ENCODE data around the gene GSK3B.
"Not testable (repeated sequence)": the region's sequence is repeated elsewhere in the genome, so short reads cannot be mapped to it uniquely, and the experiment has no call there.

Gene GSK3B

GRCh38 chr3:119891944-119892721 is 202.1 kb downstream of the GSK3B start:
- no peaks in the 10 kb centered on the region for H3K27me3 Mint-ChIP-seq
- H3K9me3 Mint-ChIP-seq: peaks cover 11% of the 10 kb centered on the region
- no peak overlapping the region for H3K27ac Mint-ChIP-seq
- peaks cover 40% of the 10 kb centered on the region for H3K36me3 Mint-ChIP-seq (ENCODE audit: low read depth)
- H3K4me1 Mint-ChIP-seq (ENCODE audit: low read depth): peaks cover 25% of the 10 kb centered on the region
- H3K4me3 Mint-ChIP-seq: no peak overlapping the region

GRCh38 chr3:119888681-119889080 is 205.6 kb downstream of the GSK3B start:
- Mint-ChIP-seq H3K9me3 (peaks cover 11% of the 10 kb centered on the region), H3K4me1 (ENCODE audit: low read depth) (peaks cover 23% of the 10 kb centered on the region), H3K36me3 (ENCODE audit: low read depth) (peaks cover 48% of the 10 kb centered on the region)
- not testable (repeated sequence) for H3K4me3 Mint-ChIP-seq, H3K27me3 Mint-ChIP-seq, H3K27ac Mint-ChIP-seq

- Mint-ChIP-seq H3K4me1 (ENCODE audit: low read depth) (peaks cover 13% of the 10 kb centered on the region), H3K4me3 (no peak overlapping the region)
These were observed 208.3 kb downstream of the GSK3B start for GRCh38 chr3:119885746-119886530.

GRCh38 chr3:119884161-119884557 is 210.1 kb downstream of the GSK3B start:
- Mint-ChIP-seq H3K4me1 (ENCODE audit: low read depth) (peaks cover 13% of the 10 kb centered on the region), H3K9me3 (peaks cover 7% of the 10 kb centered on the region), H3K27me3 (no peaks in the 10 kb centered on the region), H3K36me3 (ENCODE audit: low read depth) (peaks cover 60% of the 10 kb centered on the region), H3K27ac (no peak overlapping the region), H3K4me3 (no peak overlapping the region)

More at GRCh38 chr3:119885746-119886530, 208.3 kb downstream of the GSK3B start:
- Mint-ChIP-seq H3K27ac (no peak overlapping the region), H3K36me3 (ENCODE audit: low read depth) (peaks cover 58% of the 10 kb centered on the region), H3K9me3 (peaks cover 11% of the 10 kb centered on the region), H3K27me3 (no peaks in the 10 kb centered on the region)

GRCh38 chr3:119883461-119884160 is 210.6 kb downstream of the GSK3B start:
- H3K27ac Mint-ChIP-seq: no peak overlapping the region
- H3K36me3 Mint-ChIP-seq (ENCODE audit: low read depth): peaks cover 55% of the 10 kb centered on the region
- H3K27me3 Mint-ChIP-seq: no peaks in the 10 kb centered on the region
- peaks cover 4% of the 10 kb centered on the region for H3K9me3 Mint-ChIP-seq
- peaks cover 13% of the 10 kb centered on the region for H3K4me1 Mint-ChIP-seq (ENCODE audit: low read depth)
- no peak overlapping the region for H3K4me3 Mint-ChIP-seq

- Mint-ChIP-seq H3K27ac (no peak overlapping the region), H3K4me1 (ENCODE audit: low read depth) (peaks cover 2% of the 10 kb centered on the region), H3K4me3 (no peak overlapping the region), H3K9me3 (no peaks in the 10 kb centered on the region), H3K27me3 (no peaks in the 10 kb centered on the region), H3K36me3 (ENCODE audit: low read depth) (peaks cover 41% of the 10 kb centered on the region)
These were observed 213.3 kb downstream of the GSK3B start for GRCh38 chr3:119880966-119881365.

- Mint-ChIP-seq H3K4me3 (no peak overlapping the region), H3K27me3 (no peaks in the 10 kb centered on the region), H3K36me3 (ENCODE audit: low read depth) (peaks cover 29% of the 10 kb centered on the region), H3K9me3 (no peaks in the 10 kb centered on the region), H3K4me1 (ENCODE audit: low read depth) (peaks cover 8% of the 10 kb centered on the region), H3K27ac (no peak overlapping the region)
These were observed 220.6 kb downstream of the GSK3B start for GRCh38 chr3:119873646-119874045.

GRCh38 chr3:119872773-119873172 is 221.5 kb downstream of the GSK3B start:
- H3K4me1 Mint-ChIP-seq (ENCODE audit: low read depth): peaks cover 8% of the 10 kb centered on the region
- peaks cover 28% of the 10 kb centered on the region for H3K36me3 Mint-ChIP-seq (ENCODE audit: low read depth)
- no peak overlapping the region for H3K4me3 Mint-ChIP-seq
- no peaks in the 10 kb centered on the region for H3K27me3 Mint-ChIP-seq
- no peak overlapping the region for H3K27ac Mint-ChIP-seq
- H3K9me3 Mint-ChIP-seq: no peaks in the 10 kb centered on the region

GRCh38 chr3:119871571-119871970 is 222.7 kb downstream of the GSK3B start:
- no peak overlapping the region for H3K4me3 Mint-ChIP-seq
- H3K27me3 Mint-ChIP-seq: no peaks in the 10 kb centered on the region
- no peaks in the 10 kb centered on the region for H3K9me3 Mint-ChIP-seq
- H3K4me1 Mint-ChIP-seq (ENCODE audit: low read depth): peaks cover 8% of the 10 kb centered on the region
- H3K36me3 Mint-ChIP-seq (ENCODE audit: low read depth): peaks cover 30% of the 10 kb centered on the region
- peak overlapping the region; percentile 21 for H3K27ac Mint-ChIP-seq

GRCh38 chr3:119870512-119870911 is 223.7 kb downstream of the GSK3B start:
- Mint-ChIP-seq H3K27ac (no peak overlapping the region), H3K4me1 (ENCODE audit: low read depth) (peaks cover 12% of the 10 kb centered on the region), H3K9me3 (no peaks in the 10 kb centered on the region), H3K27me3 (no peaks in the 10 kb centered on the region), H3K4me3 (no peak overlapping the region), H3K36me3 (ENCODE audit: low read depth) (peaks cover 36% of the 10 kb centered on the region)

- Mint-ChIP-seq H3K4me3 (no peak overlapping the region), H3K27me3 (no peaks in the 10 kb centered on the region), H3K36me3 (ENCODE audit: low read depth) (peaks cover 62% of the 10 kb centered on the region), H3K9me3 (no peaks in the 10 kb centered on the region), H3K4me1 (ENCODE audit: low read depth) (peaks cover 4% of the 10 kb centered on the region), H3K27ac (no peak overlapping the region)
These were observed 229.8 kb downstream of the GSK3B start for GRCh38 chr3:119864476-119864875.

GRCh38 chr3:119862616-119863015 is 231.6 kb downstream of the GSK3B start:
- no peak overlapping the region for H3K27ac Mint-ChIP-seq
- no peaks in the 10 kb centered on the region for H3K27me3 Mint-ChIP-seq
- peaks cover 4% of the 10 kb centered on the region for H3K4me1 Mint-ChIP-seq (ENCODE audit: low read depth)
- H3K9me3 Mint-ChIP-seq: peaks cover 5% of the 10 kb centered on the region
- H3K4me3 Mint-ChIP-seq: no peak overlapping the region
- peaks cover 78% of the 10 kb centered on the region for H3K36me3 Mint-ChIP-seq (ENCODE audit: low read depth)

- Mint-ChIP-seq H3K27ac (no peak overlapping the region), H3K27me3 (no peaks in the 10 kb centered on the region), H3K4me3 (no peak overlapping the region), H3K9me3 (peaks cover 10% of the 10 kb centered on the region), H3K4me1 (ENCODE audit: low read depth) (peaks cover 4% of the 10 kb centered on the region), H3K36me3 (ENCODE audit: low read depth) (peaks cover 83% of the 10 kb centered on the region)
These were observed 232.6 kb downstream of the GSK3B start for GRCh38 chr3:119861681-119862080.

- H3K4me3 Mint-ChIP-seq: no peak overlapping the region
- peaks cover 20% of the 10 kb centered on the region for H3K9me3 Mint-ChIP-seq
- peaks cover 86% of the 10 kb centered on the region for H3K36me3 Mint-ChIP-seq (ENCODE audit: low read depth)
- H3K27ac Mint-ChIP-seq: no peak overlapping the region
- H3K27me3 Mint-ChIP-seq: no peaks in the 10 kb centered on the region
- no peaks in the 10 kb centered on the region for H3K4me1 Mint-ChIP-seq (ENCODE audit: low read depth)
These were observed 234.5 kb downstream of the GSK3B start for GRCh38 chr3:119859728-119860127.

GRCh38 chr3:119858957-119859356 is 235.3 kb downstream of the GSK3B start:
- no peak overlapping the region for H3K4me3 Mint-ChIP-seq
- H3K36me3 Mint-ChIP-seq (ENCODE audit: low read depth): peaks cover 88% of the 10 kb centered on the region
- peaks cover 21% of the 10 kb centered on the region for H3K9me3 Mint-ChIP-seq
- no peak overlapping the region for H3K27ac Mint-ChIP-seq
- H3K4me1 Mint-ChIP-seq (ENCODE audit: low read depth): no peaks in the 10 kb centered on the region
- no peaks in the 10 kb centered on the region for H3K27me3 Mint-ChIP-seq

Data from stimulated activated naive CD8-positive, alpha-beta T cell treated with anti-CD3 and anti-CD28 coated beads, Interleukin-15, Interleukin-2, amounts not matched to agents 100 ng/mL and 50 ng/mL, for 24 hours (primary cell).